Brain microvascular endothelial cell (primary cell): ENCODE data around the gene MYPOP.

Source experiments
- DNase-seq: peaks from one replicate; pipeline ENCODE4 v3.0.0-alpha.2; 2020
- H3K27ac ChIP-seq: fragments of 250-450 bp; sonication (Bioruptor Pico); 2 replicates; pipeline ENCODE4 v1.5.1; 2020; ENCODE audit warnings: mild to moderate bottlenecking, moderate library complexity
- H3K27me3 ChIP-seq: fragments of 250-450 bp; sonication (Bioruptor Pico); replicated peaks from 2 replicates; pipeline ENCODE4 v1.5.1; 2020; ENCODE audit warnings: mild to moderate bottlenecking
- H3K36me3 ChIP-seq: fragments of 250-450 bp; sonication (Bioruptor Pico); replicated peaks from 2 replicates; pipeline ENCODE4 v1.5.1; 2020; ENCODE audit warnings: mild to moderate bottlenecking
- H3K4me3 ChIP-seq: 2 replicates; pipeline ENCODE4 v1.5.1; 2011; ENCODE audit warnings: low read depth, mild to moderate bottlenecking, control low read depth, low read length, moderate library complexity
- CTCF ChIP-seq: IDR thresholded peaks from 2 replicates; pipeline ENCODE4 v1.5.1; 2011; ENCODE audit warnings: low read depth, mild to moderate bottlenecking, moderate library complexity, low read length, control low read depth, inconsistent platforms; ENCODE audit errors: missing control alignments
- in situ Hi-C: cut with HindIII; loops from 2 replicates; pipeline ENCODE4 v1.10.0; 2017; ENCODE audit warnings: low sequenced_read_pairs, low pct_ligation_motif_present

Gene MYPOP

GRCh38 chr19:45905011-45905410, 2.6 kb upstream of the MYPOP start:
- no peak for TF ChIP-seq CTCF
- Histone ChIP-seq H3K27ac (no peak overlapping the region), H3K4me3 (no peak overlapping the region), H3K36me3 (peaks cover 2% of the 10 kb centered on the region), H3K27me3 (no peaks in the 10 kb centered on the region)
- in situ Hi-C loops = no loop called here
- DNase-seq = no peak

- no peak overlapping the region for H3K27ac ChIP-seq
- peaks cover 12% of the 10 kb centered on the region for H3K36me3 ChIP-seq
- peak; percentile 94 for DNase-seq
- no peak for TF ChIP-seq CTCF
- peak overlapping the region; percentile 76 for H3K4me3 ChIP-seq
- H3K27me3 ChIP-seq = no peaks in the 10 kb centered on the region
- in situ Hi-C loops = no loop called here
Measured at GRCh38 chr19:45902651-45903625, 525 bp upstream of the MYPOP start.

- DNase-seq = no peak
- H3K27me3 ChIP-seq = no peaks in the 10 kb centered on the region
- TF ChIP-seq CTCF = no peak
- peak overlapping the region; percentile 76 for H3K4me3 ChIP-seq
- peaks cover 14% of the 10 kb centered on the region for H3K36me3 ChIP-seq
- in situ Hi-C loops = no loop called here
- no peak overlapping the region for H3K27ac ChIP-seq
Measured at GRCh38 chr19:45901432-45901911, 941 bp downstream of the MYPOP start.

- no peak overlapping the region for H3K27ac ChIP-seq
- in situ Hi-C loops = no loop called here
- TF ChIP-seq CTCF = no peak
- peak overlapping the region; percentile 76 for H3K4me3 ChIP-seq
- H3K36me3 ChIP-seq = peaks cover 14% of the 10 kb centered on the region
- no peak for DNase-seq
- no peaks in the 10 kb centered on the region for H3K27me3 ChIP-seq
Measured at GRCh38 chr19:45900738-45901431, 1.5 kb downstream of the MYPOP start.

- in situ Hi-C loops = no loop called here
- no peak for DNase-seq
- Histone ChIP-seq H3K36me3 (peaks cover 14% of the 10 kb centered on the region), H3K27me3 (no peaks in the 10 kb centered on the region), H3K27ac (no peak overlapping the region), H3K4me3 (no peak overlapping the region)
- TF ChIP-seq CTCF = no peak
Measured at GRCh38 chr19:45899919-45900589, 2.4 kb downstream of the MYPOP start.
